Measurements from ENCODE around the gene TOP1. TPM values are rescaled to one million over a fixed set of nuclear protein-coding genes. Genes with fewer than 3 reads are reported as not detected.
"Not testable (repeated sequence)": the region's sequence is repeated elsewhere in the genome, so short reads cannot be mapped to it uniquely, and the experiment has no call there.

Gene TOP1
- total RNA-seq, 1 donor from 2014 or later, result 80.9 TPM

DNA sequence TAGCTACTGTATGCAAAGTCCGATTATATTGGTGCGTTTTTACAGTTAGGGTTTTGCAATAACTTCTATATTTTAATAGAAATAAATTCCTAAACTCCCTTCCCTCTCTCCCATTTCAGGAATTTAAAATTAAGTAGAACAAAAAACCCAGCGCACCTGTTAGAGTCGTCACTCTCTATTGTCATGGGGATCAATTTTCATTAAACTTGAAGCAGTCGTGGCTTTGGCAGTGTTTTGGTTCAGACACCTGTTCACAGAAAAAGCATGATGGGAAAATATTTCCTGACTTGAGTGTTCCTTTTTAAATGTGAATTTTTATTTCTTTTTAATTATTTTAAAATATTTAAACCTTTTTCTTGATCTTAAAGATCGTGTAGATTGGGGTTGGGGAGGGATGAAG is 95.0 kb downstream of the TOP1 start:
- intact Hi-C loops (cut with micrococcal nuclease), result no loop called here

DNA sequence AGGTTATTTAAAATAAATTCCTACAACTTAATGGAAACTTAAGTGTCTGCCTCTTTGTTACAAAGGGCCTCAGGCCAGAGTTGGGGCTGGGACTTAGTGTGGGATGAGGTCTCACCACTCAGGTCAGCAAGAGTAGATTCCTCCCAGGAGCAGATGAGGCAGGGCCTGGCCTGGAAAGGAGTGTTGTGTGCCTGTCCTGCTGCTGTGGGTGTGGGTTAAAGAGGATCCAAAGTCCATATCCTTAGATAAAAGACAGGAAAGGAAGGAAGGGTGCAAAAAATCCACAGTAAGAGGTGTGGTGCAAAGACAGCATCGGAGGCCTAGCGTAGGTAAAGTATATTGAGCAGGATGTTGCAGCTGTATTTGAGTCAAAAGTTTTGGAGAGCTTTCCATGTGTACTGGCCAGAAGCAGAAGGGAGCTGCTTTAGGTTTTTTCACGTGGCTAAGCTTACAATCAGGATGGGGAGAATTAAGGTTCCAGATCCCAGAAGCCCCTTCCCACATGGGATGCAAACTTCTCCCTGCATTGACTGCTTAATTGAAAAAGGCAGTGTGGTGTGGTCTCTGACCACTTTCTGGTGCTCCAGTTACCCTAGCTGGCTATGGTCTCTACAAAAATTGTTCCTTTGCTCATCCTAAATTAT is 96.0 kb downstream of the TOP1 start:
- intact Hi-C loops (cut with micrococcal nuclease), result no loop called here

DNA sequence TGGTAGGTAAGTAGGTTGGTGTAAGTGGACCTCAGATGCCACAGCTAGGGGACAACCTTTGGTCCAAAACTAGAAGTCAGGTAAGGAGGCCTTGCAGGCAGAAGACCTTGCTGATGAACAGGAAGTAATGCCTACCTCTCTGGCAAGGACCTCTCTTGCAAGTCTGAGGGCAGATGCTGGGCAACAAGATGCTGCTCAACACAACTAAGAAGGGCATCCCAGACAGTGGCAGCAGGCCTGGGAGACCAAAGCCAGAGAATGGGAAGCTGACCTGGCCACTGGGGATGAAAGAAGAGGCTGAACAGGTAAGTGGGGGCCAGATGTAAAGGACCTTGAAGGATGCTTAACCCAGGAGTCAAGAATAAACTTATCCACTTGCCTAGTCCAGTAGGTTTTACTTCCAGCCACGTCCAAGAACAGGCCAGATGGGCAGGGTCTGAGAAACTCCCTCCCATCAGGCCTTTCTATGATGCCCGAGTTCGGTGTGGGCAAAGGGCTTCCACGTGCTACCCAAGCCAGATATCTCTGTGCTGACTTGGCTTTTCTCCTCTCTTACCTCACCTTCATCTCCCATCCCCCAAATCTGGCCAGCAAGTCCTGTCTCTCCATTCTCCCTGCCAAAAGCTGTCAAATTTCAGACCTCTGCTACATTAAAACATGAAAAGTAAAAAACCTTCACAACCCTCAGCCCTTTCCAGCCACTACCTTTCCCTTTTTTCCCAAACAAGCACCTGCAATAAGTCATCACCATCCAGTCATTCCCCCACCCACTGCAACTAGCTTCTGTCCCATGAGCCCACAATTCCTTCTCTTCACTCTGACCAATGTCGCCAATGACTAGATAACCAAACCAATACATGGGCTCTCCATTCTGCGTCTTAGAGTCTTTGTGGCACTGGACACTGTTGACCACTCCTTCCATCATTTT is 97.2 kb downstream of the TOP1 start:
- intact Hi-C loops (cut with micrococcal nuclease), result no loop called here

DNA sequence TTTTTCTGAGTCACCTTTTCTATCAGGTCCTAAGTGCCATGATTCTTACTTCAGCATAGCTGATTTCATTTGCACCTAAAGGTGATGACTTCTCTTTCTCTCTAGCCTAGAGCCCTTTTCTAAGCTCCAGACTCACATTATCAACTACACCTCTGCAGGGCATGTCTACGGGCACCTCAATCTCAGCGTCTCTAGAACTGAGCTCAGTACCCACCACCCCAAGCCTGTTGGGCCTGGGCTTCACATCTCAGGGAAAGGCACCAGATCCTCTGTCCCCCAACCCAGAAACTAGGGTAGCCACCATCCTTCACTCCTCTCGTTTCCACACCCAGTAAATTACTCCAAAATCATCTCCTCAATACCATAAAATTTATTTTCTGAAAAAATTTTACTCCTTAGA is 98.1 kb downstream of the TOP1 start:
- intact Hi-C loops (cut with micrococcal nuclease), result no loop called here

DNA sequence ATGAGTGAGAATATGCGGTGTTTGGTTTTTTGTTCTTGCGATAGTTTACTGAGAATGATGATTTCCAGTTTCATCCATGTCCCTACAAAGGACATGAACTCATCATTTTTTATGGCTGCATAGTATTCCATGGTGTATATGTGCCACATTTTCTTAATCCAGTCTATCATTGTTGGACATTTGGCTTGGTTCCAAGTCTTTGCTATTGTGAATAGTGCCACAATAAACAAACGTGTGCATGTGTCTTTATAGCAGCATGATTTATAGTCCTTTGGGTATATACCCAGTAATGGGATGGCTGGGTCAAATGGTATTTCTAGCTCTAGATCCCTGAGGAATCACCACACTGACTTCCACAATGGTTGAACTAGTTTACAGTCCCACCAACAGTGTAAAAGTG is 99.7 kb downstream of the TOP1 start:
- intact Hi-C loops (cut with micrococcal nuclease), result not testable (repeated sequence)

DNA sequence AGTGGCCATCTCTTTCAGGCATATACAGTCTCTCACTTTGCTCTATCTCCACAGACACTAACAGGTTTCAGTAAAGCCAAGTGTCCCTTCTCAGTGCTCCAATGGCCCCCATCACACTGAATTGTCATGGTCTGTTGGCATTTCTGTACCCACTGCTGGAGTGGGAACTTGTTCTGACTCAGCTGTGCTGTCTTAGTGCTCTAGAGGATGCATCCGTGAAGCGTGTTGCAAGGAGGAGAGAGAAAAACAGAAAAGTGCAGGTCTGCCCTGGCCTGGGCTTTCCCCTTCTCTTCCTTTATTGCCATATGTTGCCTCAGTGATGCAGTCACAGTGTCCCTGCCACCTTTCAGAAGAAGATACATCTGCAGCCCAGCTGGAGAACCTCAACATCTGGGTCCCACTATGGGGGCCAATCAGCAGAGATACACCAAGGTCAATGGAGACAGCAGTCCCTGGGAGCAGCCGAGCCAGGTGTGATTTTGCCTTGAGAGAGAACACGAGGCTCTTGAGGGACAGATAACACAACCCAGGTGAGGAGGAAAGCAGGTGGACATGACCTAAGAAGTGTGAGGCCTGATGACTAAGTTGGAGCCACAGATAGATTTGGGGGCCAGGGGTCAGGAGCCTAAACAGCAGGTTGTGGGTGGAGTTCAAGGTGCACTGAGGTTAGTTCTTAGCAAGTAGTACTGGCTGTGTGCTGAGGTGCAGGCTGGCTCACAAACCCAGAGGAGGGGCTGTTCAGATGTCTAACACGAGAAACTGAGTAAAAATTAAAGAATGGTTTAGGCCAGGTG is 103.2 kb downstream of the TOP1 start:
- intact Hi-C loops (cut with micrococcal nuclease), result no loop called here

DNA sequence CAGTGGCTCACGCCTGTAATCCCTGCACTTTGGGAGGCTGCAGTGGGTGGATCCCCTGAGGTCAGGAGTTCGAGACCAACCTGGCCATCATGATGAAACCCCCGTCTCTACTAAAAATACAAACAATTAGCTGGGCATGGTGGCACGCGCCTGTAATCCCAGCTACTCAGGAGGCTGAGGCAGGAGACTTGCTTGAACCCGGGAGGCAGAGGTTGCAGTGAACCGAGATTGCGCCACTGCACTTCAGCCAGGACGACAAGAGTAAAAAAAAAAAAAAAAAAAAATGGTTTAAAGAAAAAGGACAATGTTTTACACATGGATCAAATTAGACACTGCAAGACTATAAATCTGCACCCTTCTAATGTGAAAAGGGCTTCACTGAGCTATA is 103.8 kb downstream of the TOP1 start:
- intact Hi-C loops (cut with micrococcal nuclease), result not testable (repeated sequence)

DNA sequence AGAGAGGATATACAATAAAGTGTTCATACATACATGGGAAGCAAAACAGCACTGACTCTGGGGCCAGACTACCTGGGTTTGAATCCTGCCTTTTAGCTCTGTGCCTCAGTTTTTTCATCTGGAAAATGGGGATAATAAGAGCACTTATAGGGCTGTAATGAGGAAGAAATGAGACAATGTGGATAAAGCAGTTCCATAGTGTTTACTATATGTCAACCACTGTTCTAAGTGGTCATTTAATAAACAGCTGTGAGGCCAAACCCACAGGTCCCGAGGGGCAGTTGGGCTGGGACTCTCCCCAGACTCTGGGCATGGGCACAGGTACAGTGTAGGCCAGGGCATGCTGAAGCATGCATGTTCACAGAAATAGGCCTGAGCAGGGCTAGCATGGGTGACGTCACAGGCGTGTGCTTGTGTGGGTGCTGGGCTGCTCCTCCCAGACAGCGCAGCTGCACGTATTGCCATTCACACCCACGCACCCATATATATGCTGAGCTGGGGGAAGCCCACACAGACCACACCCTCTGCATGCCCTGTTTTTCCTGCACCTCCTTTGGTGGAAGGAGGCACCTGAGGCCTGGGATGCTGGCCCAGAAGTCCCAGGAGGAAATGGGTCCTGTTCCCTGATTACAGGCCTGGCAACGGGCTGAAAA is 105.2 kb downstream of the TOP1 start:
- intact Hi-C loops (cut with micrococcal nuclease), result no loop called here

DNA sequence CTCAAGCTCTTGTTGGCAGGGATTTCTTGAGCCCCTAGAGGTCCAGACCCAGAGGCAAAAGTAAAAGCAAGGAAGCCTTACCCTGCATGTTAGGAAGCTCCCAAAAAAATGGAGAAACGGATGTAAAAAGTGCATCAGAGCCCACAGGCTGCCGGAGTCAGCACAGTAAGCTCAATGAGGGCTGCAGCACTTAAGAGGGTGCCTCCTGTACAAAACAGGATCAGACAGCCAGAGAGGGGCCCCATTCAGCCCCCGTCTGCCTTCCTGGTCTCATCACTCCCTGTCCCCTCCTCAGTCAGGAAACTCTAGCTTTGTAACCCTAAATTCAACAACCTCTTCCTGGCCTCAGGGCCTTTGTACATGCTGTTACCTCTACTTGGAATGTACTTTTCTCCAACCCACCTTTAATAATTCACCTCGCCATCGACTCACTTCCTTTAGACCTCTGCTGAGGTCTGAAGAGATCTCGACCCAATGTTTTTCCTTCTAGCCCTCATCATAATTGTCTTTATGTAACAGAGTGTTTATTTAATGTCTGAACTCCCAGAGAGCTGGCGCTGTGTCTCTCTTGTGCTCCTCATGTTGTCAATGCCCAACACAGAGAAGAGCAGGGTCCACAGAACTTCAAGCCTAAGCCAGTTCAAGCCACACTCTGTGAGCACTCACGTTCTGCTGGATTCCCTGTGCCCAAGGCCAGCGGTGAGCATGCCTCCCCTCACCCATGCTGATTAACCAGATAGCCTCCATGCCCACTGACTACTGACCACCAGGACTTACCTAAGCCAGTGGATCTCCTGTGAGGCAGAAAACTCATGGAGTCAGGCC is 106.0 kb downstream of the TOP1 start:
- intact Hi-C loops (cut with micrococcal nuclease), result loop anchor here (1.0 to 5.0 kb wide), 4 partner anchors 98 to 483 kb away; partner anchors contain the start of genes CHD6 and LPIN3

DNA sequence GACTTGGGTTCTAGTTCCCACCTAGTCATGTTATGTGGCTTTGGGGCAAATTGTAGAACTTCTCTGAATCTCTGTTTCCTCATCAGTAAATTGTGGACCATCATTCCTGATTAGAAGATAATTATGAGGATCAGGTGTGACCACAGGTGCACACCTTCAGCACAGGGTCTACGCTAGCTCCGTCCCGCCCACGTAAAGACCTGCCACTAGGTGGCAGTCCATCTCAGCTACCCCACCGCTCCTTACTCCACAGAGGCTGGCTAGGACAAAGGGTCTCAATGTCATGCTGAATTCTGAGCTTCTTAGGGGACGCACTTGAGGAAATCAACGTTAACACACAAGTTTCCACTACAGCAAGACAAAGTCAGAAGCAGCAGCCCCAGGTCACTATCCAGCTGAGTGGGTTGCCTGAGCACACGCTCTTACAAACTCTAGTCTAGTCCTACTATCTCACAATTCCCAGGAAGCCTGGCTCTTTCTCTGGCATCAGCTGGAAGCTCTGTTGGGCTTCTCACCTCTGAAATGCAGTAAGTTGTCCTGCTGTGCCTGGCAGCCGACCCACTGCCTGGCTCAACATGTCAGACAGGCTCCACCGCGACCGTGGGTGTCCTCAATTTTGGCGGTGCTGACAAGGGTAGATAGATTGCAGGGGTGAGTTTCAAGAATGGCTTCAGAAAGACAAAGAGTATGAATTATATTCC is 106.7 kb downstream of the TOP1 start:
- intact Hi-C loops (cut with micrococcal nuclease), result loop anchor here (1.0 to 5.0 kb wide), 4 partner anchors 97 to 482 kb away; partner anchors contain the start of genes CHD6 and LPIN3

DNA sequence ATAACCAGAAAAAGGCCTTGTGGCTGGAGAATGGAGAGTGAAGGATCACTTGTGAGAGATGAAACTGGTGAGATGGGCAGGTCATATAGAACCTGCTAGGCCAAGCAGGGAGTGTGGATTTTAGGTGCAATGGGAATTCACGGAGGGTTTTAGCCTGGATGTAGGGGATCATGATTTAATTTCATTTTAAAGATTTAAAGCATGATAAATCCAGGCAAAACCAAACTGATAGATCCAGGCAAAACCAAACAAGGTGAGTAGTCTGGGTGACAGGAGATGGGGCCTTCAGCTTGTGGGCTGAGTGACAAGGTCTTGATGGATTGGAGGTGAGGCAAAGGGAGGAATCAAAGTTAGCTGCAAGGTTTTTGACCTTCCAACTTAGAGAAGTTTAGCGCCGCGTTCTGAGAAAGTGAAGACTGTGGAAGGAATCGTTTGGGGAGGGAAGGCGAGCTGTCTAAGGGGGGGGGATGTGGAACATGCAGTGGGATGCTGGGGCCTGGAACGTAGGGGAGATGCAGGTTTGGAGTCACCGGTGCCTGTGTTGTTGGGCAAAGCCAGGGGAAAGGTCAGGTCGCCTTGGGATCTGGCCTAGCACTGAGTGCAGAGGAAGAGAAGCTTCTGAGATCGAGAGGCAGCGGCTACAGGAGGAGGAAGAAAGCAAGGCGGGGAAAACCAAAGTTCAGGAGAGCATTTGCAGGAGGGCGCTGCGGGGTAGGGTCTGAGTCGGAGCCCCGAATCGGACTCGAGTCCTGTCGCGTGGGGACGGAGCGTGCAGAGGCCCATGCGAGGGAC is 107.5 kb downstream of the TOP1 start:
- intact Hi-C loops (cut with micrococcal nuclease), result loop anchor here (1.0 to 5.0 kb wide), 4 partner anchors 96 to 481 kb away; partner anchors contain the start of genes CHD6 and LPIN3

DNA sequence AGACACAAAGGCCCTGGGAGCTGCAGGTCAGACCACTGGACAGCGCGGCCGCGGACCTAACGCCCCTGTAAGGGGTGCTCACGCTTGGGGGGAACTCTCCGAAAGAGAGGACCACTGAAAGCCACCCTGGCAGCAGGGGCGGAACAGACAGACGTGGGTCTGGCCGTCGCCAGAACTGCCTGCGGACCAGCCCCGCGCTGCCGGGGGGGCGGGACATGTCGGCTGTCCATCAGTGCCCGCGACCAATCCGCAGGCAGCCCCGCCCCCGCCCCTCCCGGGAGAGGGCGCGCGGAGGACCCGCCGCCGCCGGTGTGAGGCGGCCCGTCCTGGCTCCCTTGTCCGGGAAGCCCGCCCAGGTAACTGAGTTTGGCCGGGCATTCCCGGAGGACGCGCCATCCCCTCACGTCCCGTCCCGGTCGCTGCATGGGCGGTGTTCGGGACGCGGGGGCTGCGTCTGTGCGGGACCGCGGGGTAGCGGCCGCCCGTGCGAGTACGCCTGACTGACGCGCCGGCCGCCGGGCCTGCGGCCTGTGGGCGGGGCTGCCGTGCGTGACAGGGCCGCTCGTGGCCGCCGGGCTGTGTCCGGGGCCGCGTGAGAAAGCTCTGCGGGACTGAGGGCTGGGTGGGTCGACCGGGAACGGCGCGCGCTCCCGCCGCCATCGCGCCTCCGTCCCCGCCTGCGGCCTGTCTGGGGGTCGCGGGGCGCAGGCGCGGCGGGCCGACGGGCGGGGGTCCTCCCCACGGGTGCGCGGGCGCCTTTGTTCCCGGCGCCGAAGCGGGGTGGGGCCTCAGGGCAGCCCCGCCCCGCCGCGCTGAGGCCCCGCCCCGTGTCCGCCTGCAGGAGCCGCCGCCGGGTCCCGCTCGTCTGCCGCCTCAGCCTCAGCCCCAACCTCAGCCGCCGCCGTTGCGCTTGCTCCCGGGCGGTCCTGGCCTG is 108.3 kb downstream of the TOP1 start, which contains the start of gene PLCG1:
Gene PLCG1 (plus strand): TSS at position 864 of the 934 bp plus-strand sequence. CDS start 99 bp downstream, outside the sequence.
- intact Hi-C loops (cut with micrococcal nuclease), result loop anchor here (1.0 to 5.0 kb wide), 4 partner anchors 35 to 480 kb away; partner anchors contain the start of genes CHD6, TOP1 and ZHX3

DNA sequence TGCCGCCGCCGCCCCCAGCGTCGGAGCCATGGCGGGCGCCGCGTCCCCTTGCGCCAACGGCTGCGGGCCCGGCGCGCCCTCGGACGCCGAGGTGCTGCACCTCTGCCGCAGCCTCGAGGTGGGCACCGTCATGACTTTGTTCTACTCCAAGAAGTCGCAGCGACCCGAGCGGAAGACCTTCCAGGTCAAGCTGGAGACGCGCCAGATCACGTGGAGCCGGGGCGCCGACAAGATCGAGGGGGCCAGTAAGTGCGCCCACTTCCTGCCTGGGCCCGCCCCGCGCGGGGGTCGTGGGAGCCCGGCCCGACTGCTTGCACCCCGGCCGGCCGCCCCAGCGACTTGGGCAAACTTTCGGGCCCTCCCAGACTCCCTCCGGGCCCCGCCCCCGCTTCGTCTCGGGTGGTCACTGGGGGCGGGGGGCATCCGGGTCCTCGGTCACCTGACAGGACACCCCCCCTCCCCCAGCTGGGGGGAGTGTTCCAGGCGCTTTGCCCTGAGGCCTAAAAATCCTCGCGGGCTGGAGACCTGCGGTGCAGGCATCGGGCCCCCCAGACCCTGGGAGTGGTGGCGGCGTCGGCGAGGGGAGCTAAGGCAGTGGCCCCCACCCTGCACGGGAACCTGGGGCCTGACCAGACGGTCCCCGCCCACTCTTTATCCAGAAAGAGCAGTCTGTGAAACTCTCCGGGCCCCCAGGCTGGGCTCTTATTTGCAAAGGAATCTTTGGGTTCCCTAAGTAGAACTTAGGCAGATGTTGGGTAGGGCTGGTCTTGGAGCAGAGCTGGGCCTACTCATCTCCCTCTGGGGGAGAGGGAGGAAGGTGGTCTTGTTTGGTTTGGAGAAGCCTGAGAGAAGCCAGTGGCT is 109.2 kb downstream of the TOP1 start:
- intact Hi-C loops (cut with micrococcal nuclease), result loop anchor here (1.0 to 5.0 kb wide), 4 partner anchors 34 to 479 kb away; partner anchors contain the start of genes CHD6, TOP1 and ZHX3

DNA sequence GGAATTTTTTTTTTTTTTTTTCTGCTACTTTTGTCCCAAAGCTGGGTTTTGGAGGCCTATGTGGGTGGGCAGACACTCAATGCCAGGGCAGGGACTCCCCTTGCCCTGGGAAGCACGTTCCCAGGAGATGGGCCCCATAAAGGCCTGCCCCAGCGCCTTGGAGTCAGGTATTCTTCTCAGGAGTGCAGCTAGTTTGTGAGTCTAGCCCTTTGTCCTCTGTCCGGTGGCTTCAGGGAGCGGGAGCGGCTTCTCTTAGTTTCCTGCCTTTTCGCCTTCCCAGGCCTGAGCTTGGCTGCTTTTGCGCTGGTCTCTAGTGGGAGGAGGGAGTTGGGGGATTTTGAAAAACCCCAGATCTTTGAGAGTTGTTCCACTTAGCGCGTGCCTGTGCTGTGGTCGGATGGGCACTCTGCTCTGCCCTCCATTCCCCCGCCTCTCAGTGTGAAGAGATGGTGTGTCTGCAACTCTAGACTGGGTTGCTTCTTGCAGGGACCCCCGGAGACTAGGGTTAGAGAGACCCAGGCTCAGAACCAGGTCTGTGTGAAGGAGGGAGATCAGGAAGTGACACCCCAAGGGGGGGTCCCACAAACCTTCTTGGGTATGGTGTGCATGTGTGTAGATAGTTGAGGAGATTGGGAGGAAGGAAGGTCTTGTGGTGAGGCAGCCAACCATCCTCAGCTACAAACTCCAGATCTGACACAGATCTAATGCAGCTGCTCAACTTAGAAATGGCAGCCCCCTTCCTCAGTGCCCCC is 110.0 kb downstream of the TOP1 start:
- intact Hi-C loops (cut with micrococcal nuclease), result loop anchor here (1.0 to 5.0 kb wide), 2 partner anchors 19 to 479 kb away; partner anchors contain the start of gene CHD6
